NK-92 (cell line): ENCODE data around the gene MBL2.

Source experiments
- DNase-seq: peaks from one replicate; lab custom pipeline; 2025; ENCODE audit not compliant: unreplicated experiment; lab: John Stamatoyannopoulos, UW

The MBL2 gene

DNA sequence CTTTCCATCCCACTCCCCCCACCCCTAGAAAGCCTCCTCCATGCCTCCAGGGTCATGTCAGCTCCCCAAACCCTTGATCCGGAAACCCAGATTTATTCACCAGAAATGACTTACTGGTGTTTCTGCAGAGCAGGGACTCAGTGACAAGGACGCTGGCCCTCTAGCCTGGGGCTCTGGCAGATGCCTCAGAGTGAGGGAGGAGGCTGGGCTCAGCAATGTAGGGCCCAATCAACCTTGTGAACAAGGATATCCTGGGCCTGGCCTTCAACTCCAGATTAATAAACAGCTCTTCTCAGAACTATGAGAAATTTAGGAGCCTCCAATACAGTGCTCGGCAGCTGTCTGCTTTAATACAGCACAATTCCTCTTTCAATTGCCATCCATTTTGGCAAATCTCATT lies at the start of gene MBL2:
Gene MBL2, minus strand, starts transcription at position 162 of the 400 bp plus-strand sequence. CDS start 1,149 bp downstream, outside the sequence.
- no peak for DNase-seq

DNA sequence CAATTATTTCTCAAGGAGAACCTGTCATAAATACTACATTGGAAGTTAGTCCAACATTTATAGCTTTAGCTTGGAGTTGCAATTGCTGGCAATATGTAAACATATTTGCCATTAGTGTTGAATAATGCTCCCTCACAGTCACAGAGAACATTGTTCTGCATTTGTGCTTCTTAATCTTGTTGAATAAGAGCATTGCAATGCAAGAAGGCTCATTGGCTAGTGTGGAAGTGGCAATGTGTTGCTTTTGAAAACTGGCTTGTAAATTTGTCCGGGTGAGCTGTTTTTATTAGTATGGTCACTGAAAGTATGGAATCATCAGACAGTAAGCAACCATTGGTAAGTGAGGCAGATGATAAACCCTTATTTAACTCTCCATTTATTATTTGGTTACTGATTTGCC lies 47.7 kb upstream of the MBL2 start:
- DNase-seq: no peak

DNA sequence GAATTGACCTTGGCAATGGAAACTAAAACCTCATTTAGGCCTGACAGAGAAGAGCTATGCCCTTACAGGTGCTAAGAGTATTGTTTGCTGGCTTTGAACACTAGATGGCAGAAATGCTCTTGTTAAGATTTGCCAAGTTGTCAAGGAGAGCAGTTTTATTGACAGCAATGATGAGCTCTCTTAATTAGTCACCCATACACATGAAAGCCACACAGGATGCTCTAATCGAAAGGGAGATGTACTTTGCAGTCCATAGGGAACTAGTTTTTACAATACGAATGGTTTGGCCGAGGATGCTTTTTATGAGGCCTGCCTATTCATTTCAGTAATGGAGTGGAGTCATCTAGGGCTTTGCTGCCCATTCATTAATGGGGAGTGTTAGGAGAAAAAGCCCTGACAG lies 45.4 kb upstream of the MBL2 start:
- DNase-seq: no peak

DNA sequence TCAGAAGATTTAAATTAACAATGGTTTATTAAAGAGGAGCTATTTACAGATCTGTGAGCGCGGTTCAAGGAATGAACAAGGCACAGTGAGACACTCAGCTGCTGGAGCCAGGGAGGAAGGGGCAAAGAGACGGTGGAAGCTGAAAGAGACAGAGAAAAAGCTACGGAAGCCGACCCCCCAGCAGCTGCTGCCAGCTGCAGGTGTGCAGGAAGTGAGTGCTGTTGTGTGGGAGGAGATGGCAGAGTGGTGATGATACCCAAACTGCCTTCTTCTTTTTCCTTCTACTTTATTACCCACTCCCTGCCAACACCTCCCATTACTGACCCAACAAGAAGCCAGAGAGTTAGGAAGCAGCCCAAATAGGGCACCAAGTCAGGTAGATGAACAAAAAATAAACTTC lies 41.9 kb upstream of the MBL2 start:
- no peak for DNase-seq

DNA sequence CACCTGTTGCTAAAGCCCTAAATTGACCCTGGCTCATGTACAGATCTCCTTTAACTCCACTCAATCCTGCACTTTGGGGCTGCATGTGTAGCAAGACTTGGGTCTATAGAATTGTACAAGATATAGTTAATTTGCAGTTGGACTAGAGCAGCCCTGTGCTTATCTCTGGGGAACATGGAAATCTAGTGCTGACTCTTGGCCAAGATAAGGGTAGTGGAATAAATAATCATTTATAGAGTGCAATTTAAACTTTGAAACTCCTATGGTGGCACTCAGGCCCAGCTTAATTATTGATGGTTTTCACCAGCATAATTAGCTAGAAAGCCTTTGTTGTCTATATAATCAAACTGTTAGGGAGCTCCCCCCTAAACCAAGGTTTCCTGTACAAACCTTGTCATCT lies 39.2 kb upstream of the MBL2 start:
- no peak for DNase-seq

DNA sequence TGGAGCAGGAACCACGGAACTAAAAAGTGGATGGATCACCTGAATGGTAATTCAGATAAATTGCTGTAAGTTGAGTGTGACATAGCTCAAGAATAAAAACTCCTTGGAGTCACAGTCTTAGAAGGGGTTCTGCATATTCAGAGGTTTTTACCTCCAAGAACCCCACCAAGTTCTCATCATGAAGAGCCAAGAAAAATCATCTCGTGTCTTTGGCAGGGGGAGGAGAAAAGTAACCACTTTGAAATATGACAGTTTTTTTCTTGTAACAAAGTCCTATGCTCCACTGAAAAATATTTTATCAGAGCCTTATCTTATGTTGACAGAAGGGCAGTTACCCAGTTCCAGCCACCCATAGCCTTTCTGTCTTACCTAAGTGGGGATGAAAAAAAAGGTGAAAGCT lies 38.2 kb upstream of the MBL2 start:
- DNase-seq: no peak

DNA sequence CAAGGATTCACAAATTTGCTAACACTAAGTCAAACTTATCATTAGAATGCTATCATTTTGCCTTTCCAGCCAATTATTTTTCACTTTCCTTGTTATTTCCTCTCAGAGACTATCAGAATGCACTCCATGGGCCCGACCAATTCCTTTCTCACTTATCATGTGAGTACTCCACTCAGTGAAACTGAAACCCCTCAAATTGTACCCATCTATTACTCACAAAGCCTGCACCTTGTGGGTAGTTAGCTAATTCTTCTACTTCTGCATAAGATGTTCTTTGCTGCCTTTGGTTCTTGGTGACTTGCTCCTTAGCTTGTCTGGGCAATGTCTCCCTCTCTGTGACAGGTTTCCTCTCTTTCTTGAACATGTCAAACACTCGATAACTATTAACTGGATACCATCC lies 35.2 kb upstream of the MBL2 start:
- no peak for DNase-seq

DNA sequence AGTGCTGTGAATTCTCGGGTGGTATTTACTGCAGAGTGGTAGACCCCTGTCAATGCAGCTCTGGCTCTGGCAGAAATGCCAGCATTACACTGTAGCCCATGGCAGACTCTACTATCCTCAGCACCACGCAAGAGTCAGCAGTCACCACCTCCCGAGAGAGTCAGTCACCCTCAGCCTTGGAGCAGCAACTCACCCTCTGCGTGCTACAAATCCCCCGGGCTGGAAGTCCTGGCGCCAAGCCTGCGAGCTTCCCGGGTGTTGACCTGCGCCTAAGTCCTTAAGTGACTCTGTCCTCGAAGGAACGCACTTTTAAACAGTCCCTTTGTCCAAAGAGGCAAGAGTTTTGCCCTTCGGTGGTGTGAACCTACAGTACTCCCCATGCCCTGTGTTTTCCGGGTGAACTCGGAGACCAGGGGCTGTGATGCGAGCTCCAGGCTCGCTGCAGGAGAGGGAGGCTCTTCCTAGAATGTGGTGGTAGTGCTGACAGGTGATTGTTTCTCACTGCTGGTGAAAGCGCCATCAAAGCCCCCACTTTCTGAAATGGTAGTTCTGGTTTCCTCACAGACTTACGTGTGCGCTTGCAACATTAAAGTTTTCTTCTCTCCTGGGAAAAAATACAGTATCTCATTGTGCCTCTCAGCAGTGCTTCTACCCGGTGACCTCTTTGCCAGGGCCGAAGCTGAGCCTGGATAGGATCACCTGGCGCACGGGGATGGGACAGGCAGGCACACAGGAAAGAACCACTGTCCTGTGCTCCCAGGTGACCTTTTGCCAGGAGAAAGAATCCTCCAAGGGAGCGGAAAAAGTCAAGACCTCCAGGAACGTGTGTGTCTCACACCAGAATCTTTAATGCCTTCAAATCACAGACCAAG lies 33.1 kb upstream of the MBL2 start:
- DNase-seq: no peak

DNA sequence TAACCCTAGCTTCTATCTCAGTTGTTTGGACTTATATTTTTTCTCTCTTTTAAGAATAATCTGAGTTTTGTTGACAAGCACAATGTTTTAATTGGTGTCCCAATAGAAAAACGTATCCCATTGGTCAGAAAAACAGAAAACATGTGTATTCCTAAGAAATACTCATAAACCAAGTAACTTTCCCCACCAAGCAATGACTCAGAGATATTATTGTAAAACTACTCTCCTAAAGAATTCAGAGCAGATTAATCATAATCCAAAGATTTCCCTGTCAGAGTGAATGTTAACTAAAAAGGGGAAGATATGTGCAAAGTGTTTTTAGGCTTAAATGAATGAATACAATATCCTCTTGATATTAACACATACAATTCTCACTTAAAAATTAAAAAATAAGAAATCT lies 29.4 kb upstream of the MBL2 start:
- DNase-seq: no peak

DNA sequence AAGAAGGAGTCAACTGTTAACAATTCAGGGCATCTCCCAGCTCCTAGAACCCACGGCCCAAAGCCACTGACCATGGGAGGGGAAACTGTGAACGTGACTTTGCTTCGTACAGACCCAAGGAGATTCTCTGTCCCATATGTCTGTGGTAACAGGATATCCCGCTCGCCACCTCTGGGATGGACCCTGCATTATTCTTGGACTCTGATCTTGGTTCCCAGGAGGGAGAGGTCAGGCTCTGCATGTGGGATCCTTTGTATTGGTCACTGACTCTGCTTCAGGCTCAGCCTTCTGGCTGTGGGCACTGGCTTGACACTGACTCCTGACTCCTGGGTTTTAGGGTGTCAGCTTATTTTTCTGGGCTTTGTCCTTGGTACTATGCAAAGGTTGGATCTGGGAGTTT lies 13.5 kb upstream of the MBL2 start:
- DNase-seq: no peak

DNA sequence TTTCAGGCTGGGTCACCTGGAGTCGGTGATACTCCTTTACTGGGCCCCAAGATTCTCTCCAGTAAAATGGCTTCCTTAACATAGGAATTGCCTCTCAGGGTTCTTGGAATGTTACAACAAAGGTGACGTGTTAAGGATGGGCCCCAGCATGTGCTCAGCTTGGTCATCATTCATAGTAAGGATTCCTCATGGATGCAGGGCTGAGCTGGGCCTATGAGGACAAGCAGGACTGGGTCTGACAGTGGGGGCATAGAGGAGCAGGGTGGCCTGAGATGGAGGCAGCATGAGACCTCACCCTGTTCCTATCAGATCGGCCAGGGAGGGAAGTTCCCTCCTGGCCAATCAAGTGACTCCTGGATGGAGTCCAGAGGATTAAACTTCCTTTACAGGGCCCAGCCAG lies 12.8 kb upstream of the MBL2 start:
- no peak for DNase-seq

DNA sequence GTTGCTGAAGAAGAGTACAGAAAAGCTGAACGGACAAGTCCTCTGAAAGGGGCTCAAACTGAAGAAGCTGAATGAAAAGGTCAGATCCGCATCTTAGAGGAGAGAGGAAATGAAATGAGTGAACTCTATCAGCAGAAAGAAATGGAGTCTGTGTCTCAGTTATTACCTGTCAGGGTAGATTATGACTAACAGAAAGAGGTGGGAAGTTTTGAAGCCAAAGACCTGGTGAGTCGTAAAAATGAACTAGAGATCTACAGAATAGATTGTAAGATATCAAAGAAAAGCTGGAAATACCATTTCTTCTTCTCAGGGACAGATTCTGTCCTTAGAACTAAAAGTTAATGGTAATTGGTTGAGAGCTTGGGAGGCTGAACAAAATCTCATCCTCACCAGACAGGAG lies 11.1 kb upstream of the MBL2 start:
- DNase-seq: no peak

DNA sequence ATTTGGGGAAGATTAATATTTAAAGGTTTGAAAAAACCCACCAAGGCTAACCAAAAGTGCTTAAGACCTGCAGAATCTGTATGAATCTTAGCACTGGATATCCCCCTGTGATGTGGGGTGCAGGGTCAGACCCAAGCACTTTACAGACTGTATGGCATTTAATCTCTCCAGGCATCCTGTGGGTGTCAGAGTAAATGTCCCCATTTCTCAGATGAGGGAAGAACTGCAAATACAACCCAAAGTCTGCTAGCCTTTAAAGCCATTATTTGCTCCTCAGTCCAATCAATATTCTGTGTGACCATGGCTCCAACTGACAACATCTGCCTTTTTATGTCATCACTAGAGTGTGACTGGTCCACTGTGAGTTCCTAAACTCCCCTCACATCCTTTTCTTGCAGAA lies 10.0 kb upstream of the MBL2 start:
- no peak for DNase-seq

DNA sequence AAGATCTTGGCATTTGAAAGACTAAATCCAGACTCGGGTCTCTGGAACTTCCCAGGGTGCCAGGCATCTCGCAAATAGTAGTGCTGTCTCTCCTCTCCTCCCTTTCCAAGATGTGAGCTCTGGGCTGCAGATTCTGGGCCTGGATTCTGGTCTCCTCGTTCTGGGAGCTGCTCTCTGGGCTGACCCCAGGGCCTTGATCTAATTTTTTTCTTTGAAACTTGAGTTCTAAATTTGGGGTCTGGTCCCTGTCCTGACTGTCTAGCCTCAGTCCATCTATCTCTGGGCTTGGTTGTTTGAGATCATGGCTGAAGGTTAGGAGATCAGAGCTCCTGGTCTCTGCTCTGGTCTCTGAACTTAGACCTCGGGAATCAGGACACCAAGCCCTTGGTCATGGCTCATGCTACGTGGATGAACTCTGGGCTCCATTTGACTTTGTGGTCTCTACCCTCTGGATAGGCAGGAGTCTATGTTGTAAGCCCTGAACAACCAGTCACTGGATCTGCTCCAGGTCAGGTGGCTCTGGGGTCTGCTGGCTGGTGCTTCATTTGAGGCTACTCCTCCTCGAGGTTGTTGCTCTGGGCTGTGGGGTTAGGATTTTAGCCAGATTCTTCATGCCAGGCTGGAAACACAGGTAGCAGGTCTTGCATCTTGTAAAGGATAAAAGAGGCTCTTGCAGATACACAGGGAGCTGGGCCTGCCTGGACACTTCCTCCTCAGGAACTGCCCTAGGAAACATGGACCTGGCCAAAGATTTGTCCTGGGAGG lies 8.0 kb upstream of the MBL2 start:
- no peak for DNase-seq

DNA sequence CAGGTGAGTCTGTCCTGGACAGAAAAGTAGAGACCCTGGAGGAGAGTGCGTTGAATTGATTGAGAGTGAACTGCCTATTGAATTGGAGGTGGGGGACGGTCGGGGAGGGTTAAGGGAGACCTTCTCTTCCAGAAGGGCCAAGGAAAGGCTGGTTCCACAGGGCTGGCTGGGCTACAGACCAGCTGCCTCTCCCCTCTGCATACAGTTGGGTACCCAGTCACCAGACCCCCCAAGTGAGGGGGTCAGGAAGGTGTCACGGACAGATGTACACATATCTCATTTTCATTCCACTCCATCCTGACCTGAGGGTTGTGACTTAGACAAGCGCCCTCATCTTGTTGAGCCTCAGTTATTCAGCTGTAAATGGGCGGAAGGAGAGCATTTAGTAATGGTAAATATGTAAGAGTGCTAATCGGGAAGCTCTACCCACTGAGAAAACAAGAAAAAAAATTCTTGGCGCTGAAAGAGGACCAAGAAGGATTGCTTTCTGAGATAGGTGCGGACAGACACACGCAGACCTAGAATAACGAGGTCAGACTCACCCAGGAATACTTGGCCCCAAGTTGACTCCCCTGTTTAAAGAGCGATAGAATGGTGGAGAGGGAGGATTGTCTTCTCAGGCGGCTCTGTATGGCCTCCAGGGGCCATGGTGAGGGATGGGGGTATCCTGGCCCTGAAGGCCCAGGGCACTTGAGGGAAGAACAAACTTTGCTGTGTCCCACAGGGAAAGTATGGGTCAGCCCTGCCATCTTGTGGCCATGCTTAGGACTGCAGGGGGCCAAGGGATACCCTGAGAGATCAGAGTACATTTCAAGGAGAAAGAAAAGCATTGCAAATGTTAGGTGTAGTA lies 7.2 kb upstream of the MBL2 start:
- no peak for DNase-seq

DNA sequence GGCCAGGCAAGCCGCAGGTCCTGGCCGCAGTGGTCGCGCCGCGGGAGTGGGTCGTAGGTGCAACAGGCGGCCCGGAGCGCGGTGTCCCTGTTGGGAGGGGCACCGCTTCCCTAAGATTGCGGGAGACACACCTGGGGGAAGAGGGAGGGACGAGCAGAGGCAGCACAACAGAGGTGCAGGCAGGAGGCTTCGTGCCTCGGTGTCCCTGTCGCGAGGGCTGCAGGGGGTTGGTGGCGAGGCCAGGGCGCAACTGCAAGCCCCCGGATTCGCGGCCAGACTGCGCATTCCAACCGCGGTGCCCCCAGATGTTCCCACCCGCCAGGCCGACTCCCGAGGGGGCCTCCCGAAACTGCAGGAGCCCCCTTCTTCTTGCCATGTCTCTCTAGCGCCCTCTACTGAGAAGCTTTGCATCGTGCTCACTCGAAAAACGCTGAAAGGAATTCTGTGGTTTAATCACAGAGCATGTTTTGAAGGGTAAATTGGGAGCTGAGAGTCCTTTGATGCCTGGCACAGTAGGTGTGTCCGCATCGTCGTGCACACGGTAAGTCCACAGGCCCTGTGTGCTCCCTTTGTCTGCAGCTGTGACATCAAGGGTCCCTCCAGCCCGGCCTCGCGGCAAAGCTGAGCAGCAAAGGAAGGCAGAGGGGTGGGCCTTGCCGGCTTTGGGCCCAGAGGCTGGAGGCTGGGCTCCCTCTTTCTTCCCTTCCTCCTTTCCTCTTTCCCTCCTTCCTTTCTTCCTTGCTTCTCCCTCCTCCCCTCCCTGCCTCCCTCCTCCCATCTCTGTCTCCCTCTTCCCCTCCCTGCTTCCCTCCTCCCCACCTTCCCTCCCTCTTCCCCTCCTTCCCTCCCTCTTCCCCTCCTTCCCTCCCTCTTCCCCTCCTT lies 6.2 kb upstream of the MBL2 start:
- no peak for DNase-seq

DNA sequence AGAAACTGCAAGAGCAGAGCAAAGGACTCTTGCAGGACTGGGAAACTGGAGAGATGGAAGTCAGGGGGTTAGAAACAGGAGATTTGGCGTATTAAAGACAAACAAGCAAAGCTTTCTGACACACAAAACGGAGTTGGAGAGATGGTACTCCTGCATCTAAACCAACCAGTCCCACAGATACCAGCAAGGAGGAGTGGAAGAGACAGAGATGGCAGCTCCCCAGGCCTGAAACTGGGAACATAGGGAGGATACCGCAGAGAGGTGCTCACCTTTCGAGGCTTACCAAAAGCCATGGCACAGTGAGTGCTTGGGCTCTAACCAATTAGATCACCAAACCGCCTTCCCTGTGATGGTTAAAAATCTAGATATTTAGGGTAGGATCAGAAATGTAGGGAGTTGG lies 4.8 kb upstream of the MBL2 start:
- DNase-seq: no peak

DNA sequence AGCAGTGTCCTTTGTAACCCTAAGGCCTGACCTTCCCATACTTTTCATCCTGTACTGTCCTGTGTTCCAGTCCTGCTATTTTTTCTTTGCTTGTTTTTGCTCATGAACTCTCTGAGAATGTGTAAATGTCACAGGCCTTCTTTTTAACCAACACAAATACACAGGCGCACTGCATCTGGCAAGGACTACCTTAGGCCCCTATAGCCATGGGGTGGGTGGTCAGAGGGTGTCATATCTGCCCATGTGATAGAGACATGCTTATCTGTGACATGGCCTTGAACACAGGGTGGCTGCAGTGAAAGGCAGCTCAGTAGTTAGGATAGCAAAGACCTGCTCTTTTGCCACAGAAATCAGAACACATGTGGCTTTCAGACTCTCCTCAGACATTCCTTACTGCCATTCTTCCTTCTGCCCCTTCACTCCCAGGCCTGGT lies 3.9 kb upstream of the MBL2 start:
- no peak for DNase-seq

DNA sequence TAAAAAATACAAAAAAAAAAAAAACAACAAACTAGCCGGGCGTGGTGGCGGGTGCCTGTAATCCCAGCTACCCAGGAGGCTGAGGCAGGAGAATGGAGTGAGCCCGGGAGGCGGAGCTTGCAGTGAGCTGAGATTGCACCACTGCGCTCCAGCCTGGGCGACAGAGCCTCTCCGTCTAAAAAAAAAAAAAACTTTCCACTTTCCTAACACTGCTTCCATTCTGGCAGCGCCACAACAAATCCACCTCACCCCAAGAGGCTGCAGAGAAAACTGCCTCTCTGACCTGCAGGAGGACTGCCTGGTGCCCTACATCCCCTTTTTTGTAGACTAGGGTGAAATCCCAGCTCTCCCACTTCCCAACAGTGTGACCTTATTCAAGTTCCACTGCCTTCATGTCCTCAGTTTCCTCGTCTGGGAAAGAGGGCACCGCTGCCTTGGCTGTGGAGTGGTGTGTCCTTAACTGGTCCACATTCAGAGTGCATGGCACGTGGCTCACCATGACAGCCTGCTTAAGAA lies 2.6 kb upstream of the MBL2 start:
- no peak for DNase-seq

DNA sequence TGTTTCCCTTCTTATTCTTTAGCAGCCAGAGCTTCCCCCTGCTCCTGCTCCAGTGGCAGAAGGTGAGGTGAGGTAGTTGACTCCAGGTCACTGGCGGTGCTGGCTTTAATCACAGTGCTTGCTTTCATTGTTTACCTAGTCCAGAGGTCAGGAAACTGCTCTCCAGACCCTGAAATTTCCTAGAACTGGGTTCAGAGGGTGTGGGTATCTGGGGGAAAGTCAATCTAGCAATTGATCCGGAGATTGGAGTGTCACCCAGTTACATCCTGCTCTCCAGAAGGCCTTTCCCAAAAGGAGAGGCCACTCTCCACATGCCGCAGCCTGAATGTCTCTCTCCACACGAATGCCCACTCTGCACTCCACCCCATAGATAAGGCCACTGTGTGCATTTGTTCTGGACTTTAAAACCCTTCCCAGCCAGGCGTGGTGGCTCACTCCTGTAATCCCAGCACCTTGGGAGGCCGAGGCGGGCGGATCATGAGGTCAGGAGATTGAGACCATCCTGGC lies 2.1 kb upstream of the MBL2 start:
- no peak for DNase-seq
